HG03469 (cell line): Measurements from ENCODE around the gene TMEM140.
"Not testable (repeated sequence)": the region's sequence is repeated elsewhere in the genome, so short reads cannot be mapped to it uniquely, and the experiment has no call there.

Source experiments
- ATAC-seq: cut with Tn5 transposase; IDR thresholded peaks from one replicate; pipeline ENCODE4 v1.9.1; 2021; ENCODE audit warnings: mild to moderate bottlenecking, moderate library complexity, moderate number of reproducible peaks; ENCODE audit not compliant: unreplicated experiment

Gene TMEM140

GRCh38 chr7:135171581-135172291, 23.9 kb downstream of the TMEM140 start:
- ATAC-seq: not testable (repeated sequence)

DNA sequence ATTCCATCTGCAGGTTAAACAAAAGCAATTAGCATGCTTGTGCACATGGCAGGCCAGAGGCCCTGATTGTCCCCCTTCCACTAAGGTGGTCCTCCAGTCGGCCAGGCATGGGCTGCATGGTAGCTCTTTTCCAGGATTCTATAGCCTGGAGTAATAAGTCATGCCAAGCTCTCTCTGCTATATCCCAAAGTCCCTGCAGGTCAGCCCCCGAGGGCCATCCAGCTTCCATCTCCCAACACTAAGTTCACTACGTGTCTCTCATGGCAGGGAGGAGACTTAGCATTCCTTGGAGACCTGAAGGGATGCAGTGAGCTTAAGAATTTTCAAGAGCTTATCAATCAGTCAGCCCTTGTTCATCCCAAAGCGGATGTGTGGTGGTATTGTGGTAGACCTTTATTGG, 26.0 kb downstream of the TMEM140 start:
- ATAC-seq: not testable (repeated sequence)

- no peak for ATAC-seq
Measured at GRCh38 chr7:135174941-135175340, 27.1 kb downstream of the TMEM140 start.

- no peak for ATAC-seq
Measured at GRCh38 chr7:135175931-135176330, 28.1 kb downstream of the TMEM140 start.

DNA sequence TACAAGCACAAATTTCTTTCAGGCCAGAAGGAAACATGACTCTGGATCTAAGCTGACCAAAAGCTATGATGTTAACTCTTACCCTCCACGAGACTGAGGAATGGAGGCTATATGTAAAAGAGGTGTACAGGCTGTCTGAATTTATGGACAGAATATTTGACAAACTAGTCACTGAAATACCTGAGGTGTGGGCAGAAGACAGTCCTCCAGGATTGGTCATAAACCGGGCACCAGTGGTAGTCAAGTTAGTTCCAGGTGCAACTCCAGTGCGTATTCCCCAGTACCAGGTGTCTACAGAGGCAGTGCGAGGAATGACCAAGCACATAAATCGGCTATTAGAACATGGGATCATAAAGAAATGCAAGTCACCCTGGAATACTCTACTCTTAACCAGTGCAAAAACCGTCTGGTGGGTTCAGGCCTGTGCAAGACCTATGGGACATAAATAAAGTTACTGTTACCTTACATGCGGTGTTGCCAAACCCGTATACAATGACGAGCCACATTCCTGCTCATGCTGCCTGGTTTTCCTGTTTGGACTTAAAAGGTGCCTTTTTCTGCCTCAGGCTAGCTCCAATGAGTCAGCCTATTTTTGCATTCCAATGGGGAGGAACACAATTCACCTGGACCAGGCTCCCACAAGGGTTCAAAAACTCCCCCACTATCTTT, 29.3 kb downstream of the TMEM140 start:
- ATAC-seq: no peak

DNA sequence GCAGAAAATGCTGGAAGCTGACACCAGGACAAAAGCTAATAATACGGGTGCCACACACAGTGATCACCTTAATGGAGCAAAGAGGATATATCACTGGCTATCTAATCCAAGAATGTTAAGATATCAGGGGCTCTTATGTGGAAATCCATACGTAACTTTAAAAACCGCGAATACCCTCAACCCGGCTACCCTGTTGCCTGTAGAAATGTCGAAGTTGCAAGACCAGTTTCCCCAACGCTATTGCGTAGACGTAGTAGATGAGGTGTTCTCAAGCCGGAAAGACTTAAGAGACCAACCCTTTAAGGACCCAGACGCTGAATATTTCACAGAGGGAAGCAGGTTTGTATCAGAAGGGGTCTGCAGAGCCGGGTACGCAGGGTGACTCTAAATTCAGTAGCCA, 30.5 kb downstream of the TMEM140 start:
- ATAC-seq: no peak

DNA sequence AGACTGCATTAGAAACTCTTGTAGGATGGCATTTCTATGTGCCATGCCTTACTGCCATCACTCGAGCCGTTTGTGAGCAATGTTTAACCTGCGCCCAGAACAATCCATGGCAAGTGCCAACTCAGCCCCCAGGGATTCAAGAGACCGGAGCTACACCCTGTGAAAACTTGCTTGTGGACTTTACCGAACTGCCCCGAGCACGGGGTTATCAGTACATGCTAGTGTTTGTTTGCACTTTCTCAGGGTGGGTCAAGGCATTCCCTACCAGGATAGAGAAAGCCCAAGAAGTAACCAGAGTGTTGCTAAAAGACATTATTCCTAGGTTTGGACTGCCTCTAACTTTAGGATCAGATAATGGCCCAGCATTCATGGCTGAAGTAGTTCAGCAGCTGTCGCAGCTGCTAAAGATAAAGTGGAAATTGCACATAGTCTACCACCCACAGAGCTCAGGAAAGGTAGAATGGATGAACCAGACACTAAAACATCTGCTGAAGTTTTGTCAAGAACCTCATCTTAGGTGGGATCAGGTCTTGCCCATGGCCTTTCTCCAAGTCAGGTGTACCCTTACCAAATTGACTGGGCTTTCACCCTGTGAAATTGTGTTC, 31.6 kb downstream of the TMEM140 start:
- ATAC-seq: no peak

DNA sequence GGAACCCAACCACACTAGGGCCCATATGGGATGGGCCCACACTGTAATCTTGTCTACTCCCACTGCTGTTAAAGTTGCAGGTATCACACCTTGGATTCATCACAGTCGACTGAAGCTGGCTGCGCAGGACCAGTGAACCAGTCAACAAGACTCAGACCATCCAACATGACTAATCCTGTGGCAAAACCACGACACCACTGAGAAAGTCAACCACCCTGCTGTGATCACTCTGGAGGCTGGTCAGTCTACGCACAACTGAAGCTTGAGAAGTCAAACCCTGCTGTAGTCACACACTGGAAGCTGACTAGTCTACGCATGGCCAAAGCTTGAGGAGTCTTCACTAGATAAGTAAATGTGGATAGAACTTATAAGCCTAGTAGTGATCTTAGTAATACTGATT, 32.2 kb downstream of the TMEM140 start:
- no peak for ATAC-seq

- ATAC-seq: no peak
Measured at GRCh38 chr7:135181261-135181928, 33.5 kb downstream of the TMEM140 start.

DNA sequence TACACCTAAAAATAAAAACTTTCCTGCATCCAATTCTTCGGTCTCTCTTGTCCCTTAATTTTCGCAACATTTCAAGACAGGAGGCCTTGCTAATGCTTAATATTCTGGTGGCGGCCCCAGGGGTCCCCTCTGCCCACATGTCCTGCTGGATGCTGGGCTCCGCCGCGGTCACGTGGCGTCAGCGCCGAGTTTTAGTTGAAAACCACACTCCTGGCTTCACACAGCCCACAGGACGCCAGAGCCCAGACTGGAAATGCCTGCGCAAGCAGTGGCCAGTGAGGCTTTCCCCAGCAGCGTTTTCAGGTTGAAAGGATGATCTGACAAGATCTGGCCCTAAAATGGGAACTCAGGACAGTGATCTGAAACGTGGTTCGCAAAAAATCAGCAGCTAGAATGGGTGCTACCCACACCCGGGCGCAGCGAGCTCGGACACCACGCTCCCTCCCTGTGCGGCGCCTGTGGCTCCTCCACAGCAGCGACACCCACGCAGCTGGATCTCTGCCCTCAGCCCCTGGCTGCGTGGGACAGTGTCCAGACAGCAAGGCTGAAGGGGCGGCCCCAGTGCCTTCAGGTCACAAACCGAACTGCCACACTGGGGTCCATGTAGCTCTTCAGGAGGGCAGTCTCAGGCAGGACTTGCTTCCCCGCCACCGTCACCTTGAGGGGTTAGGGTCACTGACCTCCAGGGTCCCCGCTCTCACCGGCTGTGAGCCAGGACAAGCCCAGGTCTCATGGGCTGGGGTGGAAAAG, 34.2 kb downstream of the TMEM140 start:
- ATAC-seq: no peak

- no peak for ATAC-seq
Measured at GRCh38 chr7:135183478-135183877, 35.6 kb downstream of the TMEM140 start.

GRCh38 chr7:135184254-135184841, 36.5 kb downstream of the TMEM140 start:
- no peak for ATAC-seq

GRCh38 chr7:135185471-135186260, 37.8 kb downstream of the TMEM140 start:
- no peak for ATAC-seq

DNA sequence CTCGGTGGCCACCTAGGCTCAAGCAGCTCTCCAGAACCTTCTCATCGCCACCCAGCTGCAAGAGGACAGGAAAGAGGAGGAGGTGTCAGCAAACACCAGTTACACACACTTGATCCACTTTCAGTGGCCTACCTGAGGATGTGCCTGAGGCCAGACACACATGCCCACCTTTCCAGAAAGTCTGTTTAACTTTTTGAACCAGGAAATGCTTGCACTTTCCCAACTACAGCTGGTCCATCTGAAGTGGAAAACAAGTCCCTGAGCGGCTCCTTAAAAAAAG, 38.3 kb downstream of the TMEM140 start:
- no peak for ATAC-seq

DNA sequence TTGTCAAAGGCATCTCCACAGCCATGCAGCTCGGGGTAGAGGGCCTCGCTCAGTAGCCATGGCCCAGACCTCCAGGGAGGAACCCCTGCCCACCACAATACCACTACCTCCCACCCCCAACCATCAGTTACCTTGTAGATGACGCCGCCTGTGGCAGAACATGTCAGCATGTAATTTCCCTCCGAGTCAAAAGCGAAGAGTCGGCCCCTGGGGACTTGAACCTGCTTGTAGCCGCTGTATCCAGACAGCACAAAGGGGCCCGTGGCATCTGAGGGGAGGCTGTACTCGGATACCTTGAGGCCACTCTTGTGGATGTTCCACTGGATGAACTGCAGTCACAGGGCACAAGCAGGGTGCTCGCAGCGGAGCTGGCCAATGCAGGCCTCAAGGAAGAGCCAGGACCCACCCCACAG, 39.0 kb downstream of the TMEM140 start:
- ATAC-seq: peak; percentile 40

DNA sequence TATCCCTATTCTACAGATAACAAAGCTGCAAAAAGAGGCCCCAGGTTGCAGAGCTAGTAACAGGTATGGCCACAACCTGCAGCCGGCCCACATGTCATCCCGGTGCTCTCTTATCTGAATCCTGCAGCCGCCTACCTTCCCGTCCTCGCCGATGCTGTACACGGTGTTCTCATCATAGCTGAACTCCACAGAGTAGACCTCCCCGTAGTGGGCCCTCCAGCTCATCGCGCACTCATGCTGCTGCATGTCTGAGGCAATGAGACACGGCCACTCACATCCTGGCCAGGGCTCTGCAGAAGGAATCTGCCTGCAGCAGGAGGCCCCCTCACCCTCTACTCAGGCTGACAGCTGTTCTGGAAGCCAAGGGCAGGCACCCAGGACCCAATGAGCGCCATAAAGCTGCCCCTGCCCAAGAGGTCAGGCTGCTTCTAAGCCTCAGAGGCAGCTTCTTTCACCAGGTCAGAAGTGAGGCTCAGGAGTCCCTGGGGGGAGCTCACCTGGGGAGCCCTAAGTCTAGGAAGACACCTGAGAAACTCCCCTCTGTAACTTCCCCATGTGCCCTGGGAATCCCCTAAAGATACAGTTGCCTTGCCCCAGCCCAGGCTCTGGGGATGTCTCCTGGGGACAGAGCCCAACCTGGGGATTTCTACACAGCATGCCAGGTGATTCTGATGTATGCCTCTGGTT, 40.6 kb downstream of the TMEM140 start:
- ATAC-seq: no peak

DNA sequence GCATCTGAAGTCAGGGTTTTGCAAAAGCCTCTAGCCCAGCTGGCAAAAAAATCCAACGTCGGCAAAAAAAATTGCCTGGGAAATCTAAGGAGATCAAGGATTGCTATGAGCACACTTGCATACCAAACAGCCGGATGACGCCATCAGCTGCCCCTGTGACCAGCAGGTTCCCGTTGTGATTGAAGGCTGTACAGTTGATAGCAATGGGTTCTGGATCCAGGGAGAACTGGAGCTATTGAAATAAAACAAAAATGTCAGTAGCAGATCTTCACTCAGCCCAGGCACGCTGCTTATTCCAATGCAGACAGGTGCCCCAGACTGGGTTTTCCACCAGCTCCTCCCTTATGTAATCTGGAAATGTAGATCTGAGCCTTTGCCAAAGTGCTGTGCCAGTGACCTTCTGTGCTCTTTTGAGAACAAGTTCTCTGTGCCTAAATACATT, 41.4 kb downstream of the TMEM140 start:
- no peak for ATAC-seq

DNA sequence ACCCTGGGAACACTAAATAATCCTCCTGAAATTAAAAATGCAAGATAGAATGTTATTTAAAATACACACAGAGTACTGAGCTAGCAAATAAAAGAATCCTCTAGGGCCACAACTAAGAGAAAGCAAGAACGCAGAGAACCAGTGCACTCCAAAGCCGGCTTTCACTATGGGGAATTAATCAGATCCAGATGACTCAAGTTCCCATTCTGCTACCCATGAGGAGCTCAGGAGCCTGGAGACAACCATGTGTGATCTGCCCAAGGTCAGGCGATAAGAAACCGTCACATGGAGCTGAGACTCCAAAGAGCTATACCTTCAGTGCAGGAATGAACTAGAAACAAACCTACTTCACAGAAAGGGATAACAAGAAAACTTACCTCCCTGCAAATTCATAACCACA, 42.1 kb downstream of the TMEM140 start:
- ATAC-seq: no peak

GRCh38 chr7:135190703-135191102, 42.8 kb downstream of the TMEM140 start:
- no peak for ATAC-seq
